ENCODE data around the gene S1PR5.

The S1PR5 gene

GRCh38 chr19:10565567-10566407 lies 48.5 kb upstream of the S1PR5 start, which contains the start of gene KRI1:
Gene KRI1 (minus strand): TSS chr19:10566010. CDS start chr19:10565999, 11 bp downstream.
- peak; percentile 54 for ATAC-seq (ENCODE audit: insufficient read depth, low read depth)
- H3K4me1 ChIP-seq (ENCODE audit: insufficient read depth, low read length): peaks cover 56% of the 10 kb centered on the region
- H3K4me2 ChIP-seq (ENCODE audit: insufficient read depth, low read length): peak within 1 kb of the TSS; percentile 90
- peak within 1 kb of the TSS; percentile 77 for H2AFZ ChIP-seq (ENCODE audit: low read depth, low read length)
- DNase-seq: peak; percentile 100
- TF ChIP-seq EZH2 (IDR thresholded peaks at IDR 0.05; ENCODE audit: borderline replicate concordance, low read depth, low read length, severe bottlenecking) (no peak), CTCF (IDR thresholded peaks at IDR 0.05; ENCODE audit: borderline replicate concordance, extremely low read depth, low read length, poor library complexity, severe bottlenecking) (peak; percentile 45)
- H3K9ac ChIP-seq (ENCODE audit: low read depth, low read length): peak within 1 kb of the TSS; percentile 98
- H3K79me2 ChIP-seq (ENCODE audit: insufficient read depth, low read length): peaks cover 56% of the 10 kb centered on the region
- no peaks in the 10 kb centered on the region for H3K9me3 ChIP-seq (ENCODE audit: insufficient read depth, low read length, severe bottlenecking)
- H3K27ac ChIP-seq (ENCODE audit: low read length): peak within 1 kb of the TSS; percentile 91
- H3K4me3 ChIP-seq (ENCODE audit: low read depth in 1 of 2, low read length in 2 of 2): peak within 1 kb of the TSS; percentile 74 to 88
- peaks cover 32% of the 10 kb centered on the region for H4K20me1 ChIP-seq (ENCODE audit: insufficient read depth, low read length)
- H3K27me3 ChIP-seq (ENCODE audit: insufficient read depth, low read length, poor library complexity): no peaks in the 10 kb centered on the region
- peaks cover 39% of the 10 kb centered on the region for H3K36me3 ChIP-seq (ENCODE audit: insufficient read depth, low read length)

GRCh38 chr19:10565028-10565566 lies 47.9 kb upstream of the S1PR5 start:
- Histone ChIP-seq H2AFZ (ENCODE audit: low read depth, low read length) (peak overlapping the region; percentile 77), H3K4me1 (ENCODE audit: insufficient read depth, low read length) (peaks cover 52% of the 10 kb centered on the region), H3K27ac (ENCODE audit: low read length) (peak overlapping the region; percentile 91), H3K9ac (ENCODE audit: low read depth, low read length) (peak overlapping the region; percentile 98), H3K79me2 (ENCODE audit: insufficient read depth, low read length) (peaks cover 60% of the 10 kb centered on the region), H3K4me2 (ENCODE audit: insufficient read depth, low read length) (peak overlapping the region; percentile 90), H3K27me3 (ENCODE audit: insufficient read depth, low read length, poor library complexity) (no peaks in the 10 kb centered on the region), H3K4me3 (ENCODE audit: low read depth in 1 of 2, low read length in 2 of 2) (peak overlapping the region; percentile 74 to 88), H4K20me1 (ENCODE audit: insufficient read depth, low read length) (peaks cover 35% of the 10 kb centered on the region), H3K36me3 (ENCODE audit: insufficient read depth, low read length) (peaks cover 46% of the 10 kb centered on the region), H3K9me3 (ENCODE audit: insufficient read depth, low read length, severe bottlenecking) (no peaks in the 10 kb centered on the region)
- peak; percentile 71 for TF ChIP-seq CTCF (IDR thresholded peaks at IDR 0.05; ENCODE audit: borderline replicate concordance, extremely low read depth, low read length, poor library complexity, severe bottlenecking)
- TF ChIP-seq EZH2 (IDR thresholded peaks at IDR 0.05; ENCODE audit: borderline replicate concordance, low read depth, low read length, severe bottlenecking): no peak
- ATAC-seq (ENCODE audit: insufficient read depth, low read depth) (peak; percentile 16; the same call in 2 of the 3 replicates), DNase-seq (peak; percentile 79)

- Histone ChIP-seq H3K27me3 (ENCODE audit: insufficient read depth, low read length, poor library complexity) (no peaks in the 10 kb centered on the region), H3K27ac (ENCODE audit: low read length) (0 out of 2 replicates have a peak overlapping the region, but pooled peaks have one; percentile 24), H3K4me1 (ENCODE audit: insufficient read depth, low read length) (peaks cover 37% of the 10 kb centered on the region), H3K4me2 (ENCODE audit: insufficient read depth, low read length) (no peak overlapping the region), H3K36me3 (ENCODE audit: insufficient read depth, low read length) (peaks cover 68% of the 10 kb centered on the region), H3K9ac (ENCODE audit: low read depth, low read length) (no peak overlapping the region), H3K9me3 (ENCODE audit: insufficient read depth, low read length, severe bottlenecking) (no peaks in the 10 kb centered on the region), H4K20me1 (ENCODE audit: insufficient read depth, low read length) (peaks cover 32% of the 10 kb centered on the region), H3K4me3 (ENCODE audit: low read depth in 1 of 2, low read length in 2 of 2) (no peak overlapping the region), H3K79me2 (ENCODE audit: insufficient read depth, low read length) (peaks cover 48% of the 10 kb centered on the region), H2AFZ (ENCODE audit: low read depth, low read length) (no peak overlapping the region)
- ATAC-seq (ENCODE audit: insufficient read depth, low read depth) (no peak), DNase-seq (no peak)
- TF ChIP-seq CTCF (IDR thresholded peaks at IDR 0.05; ENCODE audit: borderline replicate concordance, extremely low read depth, low read length, poor library complexity, severe bottlenecking) (no peak), EZH2 (IDR thresholded peaks at IDR 0.05; ENCODE audit: borderline replicate concordance, low read depth, low read length, severe bottlenecking) (no peak)
Measured at GRCh38 chr19:10562609-10563008, 45.4 kb upstream of the S1PR5 start.
